GM23338 (cell line): ENCODE results near the gene SYT7. TPM values are rescaled to one million over a fixed set of nuclear protein-coding genes. Genes with fewer than 3 reads are reported as not detected.

Experiments used
- ATAC-seq: fragments of 200-7000 bp; cut with Tn5 transposase; 3 replicates; pipeline ENCODE4 v1.9.1; 2020
- DNase-seq: peaks from one replicate; pipeline ENCODE4 v3.0.0-alpha.2; 2015; ENCODE audit warnings: low spot score
- H2AFZ ChIP-seq: fragments of 200-600 bp; sonication (generic); 2 replicates; pipeline ENCODE4 v1.8.0; 2016; ENCODE audit warnings: antibody characterized with exemption, mild to moderate bottlenecking, moderate library complexity
- H3F3A ChIP-seq: fragments of 200-600 bp; sonication (generic); replicated peaks from 2 replicates; pipeline ENCODE4 v1.8.0; 2017; ENCODE audit warnings: antibody characterized with exemption, mixed run types, low read depth
- H3K27ac ChIP-seq: fragments of 200-600 bp; sonication (generic); 2 replicates; pipeline ENCODE4 v1.6.1; 2016; ENCODE audit warnings: low read depth
- H3K27me3 ChIP-seq: fragments of 200-600 bp; sonication (generic); 2 replicates; pipeline ENCODE4 v1.8.0; 2016; ENCODE audit warnings: mild to moderate bottlenecking, mixed run types, moderate library complexity; ENCODE audit not compliant: insufficient read depth
- H3K36me3 ChIP-seq: fragments of 200-600 bp; sonication (generic); 2 replicates; pipeline ENCODE4 v1.8.0; 2016; ENCODE audit warnings: mild to moderate bottlenecking; ENCODE audit not compliant: insufficient read depth
- H3K4me1 ChIP-seq: fragments of 200-600 bp; sonication (generic); 2 replicates; pipeline ENCODE4 v1.8.0; 2016; ENCODE audit warnings: mild to moderate bottlenecking, moderate library complexity; ENCODE audit not compliant: insufficient read depth
- H3K4me2 ChIP-seq: fragments of 200-600 bp; sonication (generic); 2 replicates; pipeline ENCODE4 v1.7.1; 2017; ENCODE audit warnings: mixed run types
- H3K4me3 ChIP-seq: fragments of 200-600 bp; sonication (generic); 2 replicates; pipeline ENCODE4 v1.6.1; 2016; ENCODE audit warnings: mixed run types
- H3K79me2 ChIP-seq: fragments of 200-600 bp; sonication (generic); replicated peaks from 2 replicates; pipeline ENCODE4 v1.8.0; 2017; ENCODE audit warnings: mild to moderate bottlenecking; ENCODE audit not compliant: insufficient read depth
- H3K9me2 ChIP-seq: fragments of 200-600 bp; sonication (generic); 2 replicates; pipeline ENCODE4 v1.8.0; 2017; ENCODE audit not compliant: insufficient read depth
- H4K20me1 ChIP-seq: fragments of 200-600 bp; sonication (generic); replicated peaks from 2 replicates; pipeline ENCODE4 v1.8.0; 2017; ENCODE audit warnings: mild to moderate bottlenecking; ENCODE audit not compliant: insufficient read depth
- H3K27ac Mint-ChIP-seq: 2 replicates; pipeline ENCODE4 v1.8.0; 2020; ENCODE audit warnings: inconsistent platforms, mild to moderate bottlenecking, moderate library complexity, mixed read lengths
- H3K27me3 Mint-ChIP-seq: 3 replicates; pipeline ENCODE4 v1.8.0; 2022; ENCODE audit warnings: low read depth, mild to moderate bottlenecking, moderate library complexity, mixed read lengths, inconsistent platforms; ENCODE audit not compliant: insufficient read depth, poor library complexity
- H3K36me3 Mint-ChIP-seq: 3 replicates; pipeline ENCODE4 v1.8.0; 2021; ENCODE audit warnings: low read depth, mild to moderate bottlenecking, inconsistent platforms, moderate library complexity, mixed read lengths
- H3K4me1 Mint-ChIP-seq: 3 replicates; pipeline ENCODE4 v1.8.0; 2020; ENCODE audit warnings: mild to moderate bottlenecking, inconsistent platforms, mixed read lengths
- H3K4me3 Mint-ChIP-seq: 3 replicates; pipeline ENCODE4 v1.8.0; 2021; ENCODE audit warnings: moderate library complexity, mild to moderate bottlenecking, inconsistent platforms, mixed read lengths
- H3K9me3 Mint-ChIP-seq: 3 replicates; pipeline ENCODE4 v1.8.0; 2020; ENCODE audit warnings: moderate library complexity, mild to moderate bottlenecking, inconsistent platforms, mixed read lengths
- CREB1 ChIP-seq: fragments of 250-450 bp; sonication (Bioruptor Pico); IDR thresholded peaks from 2 replicates; pipeline ENCODE4 v1.5.0; 2020; ENCODE audit warnings: low read depth, mild to moderate bottlenecking, moderate library complexity
- CTCF ChIP-seq, 2 experiments: fragments of 200-600 bp in 1 of 2; sonication (generic) in 1 of 2; conservative IDR thresholded peaks; 2 replicates each; pipeline versions ENCODE4 v1.5.1 to v1.6.1; 2016 to 2017; ENCODE audit warnings: antibody characterized with exemption in 2 of 2, low read depth in 2 of 2, mild to moderate bottlenecking in 2 of 2, moderate library complexity in 1 of 2
- EZH2 ChIP-seq: fragments of 200-600 bp; sonication (generic); IDR thresholded peaks from one replicate; pipeline ENCODE4 v1.8.0; 2017; ENCODE audit warnings: antibody characterized with exemption, mild to moderate bottlenecking, low read depth; ENCODE audit not compliant: unreplicated experiment
- EZH2phosphoT487 ChIP-seq: fragments of 200-600 bp; sonication (generic); IDR thresholded peaks from one replicate; pipeline ENCODE4 v1.8.1; 2018; ENCODE audit warnings: antibody characterized with exemption; ENCODE audit not compliant: unreplicated experiment
- JUNB ChIP-seq: IDR thresholded peaks from one replicate; pipeline ENCODE4 v1.6.1; 2016; ENCODE audit warnings: antibody characterized with exemption; ENCODE audit not compliant: unreplicated experiment
- NANOG ChIP-seq: IDR thresholded peaks from 2 replicates; pipeline ENCODE4 v1.6.1; 2016; ENCODE audit warnings: antibody characterized with exemption, borderline replicate concordance
- POLR2AphosphoS5 ChIP-seq: IDR thresholded peaks from 2 replicates; pipeline ENCODE4 v1.6.1; 2016; ENCODE audit warnings: antibody characterized with exemption, low read depth
- STAT1 ChIP-seq: IDR thresholded peaks from one replicate; pipeline ENCODE4 v1.6.1; 2016; ENCODE audit warnings: antibody characterized with exemption; ENCODE audit not compliant: unreplicated experiment
- ZNF331 ChIP-seq: fragments of 250-450 bp; sonication (Bioruptor Pico); IDR thresholded peaks from 2 replicates; pipeline ENCODE4 v1.5.0; 2020; ENCODE audit warnings: low read depth, mild to moderate bottlenecking, moderate library complexity
- ZNF462 ChIP-seq: fragments of 250-450 bp; sonication (Bioruptor Pico); IDR thresholded peaks from 2 replicates; pipeline ENCODE4 v1.5.0; 2020; ENCODE audit warnings: mild to moderate bottlenecking, moderate library complexity
- polyA plus RNA-seq: library from polyadenylated mRNA; unstranded; fragments of >200 nt; fragmentation: Nextera tagmentation; extraction: Ambion mirVana; gene quantifications from 2 replicates; pipeline ENCODE4 v1.2.1, GENCODE V29; 2016
- total RNA-seq: library from RNA; depleted of rRNA; stranded (reverse); fragments of >200 nt; shearing (Covaris generic); gene quantifications from 2 replicates; pipeline ENCODE4 v1.2.3, GENCODE V29; 2014
- TF ChIP-seq, protein P1 (sequence below): IDR thresholded peaks from 2 replicates; pipeline ENCODE4 v1.6.1; 2016; ENCODE audit warnings: antibody characterized with exemption

Gene SYT7
- total and polyA plus RNA-seq, 2 experiments from 2014 or later, result 1.6 to 10.3 TPM

DNA sequence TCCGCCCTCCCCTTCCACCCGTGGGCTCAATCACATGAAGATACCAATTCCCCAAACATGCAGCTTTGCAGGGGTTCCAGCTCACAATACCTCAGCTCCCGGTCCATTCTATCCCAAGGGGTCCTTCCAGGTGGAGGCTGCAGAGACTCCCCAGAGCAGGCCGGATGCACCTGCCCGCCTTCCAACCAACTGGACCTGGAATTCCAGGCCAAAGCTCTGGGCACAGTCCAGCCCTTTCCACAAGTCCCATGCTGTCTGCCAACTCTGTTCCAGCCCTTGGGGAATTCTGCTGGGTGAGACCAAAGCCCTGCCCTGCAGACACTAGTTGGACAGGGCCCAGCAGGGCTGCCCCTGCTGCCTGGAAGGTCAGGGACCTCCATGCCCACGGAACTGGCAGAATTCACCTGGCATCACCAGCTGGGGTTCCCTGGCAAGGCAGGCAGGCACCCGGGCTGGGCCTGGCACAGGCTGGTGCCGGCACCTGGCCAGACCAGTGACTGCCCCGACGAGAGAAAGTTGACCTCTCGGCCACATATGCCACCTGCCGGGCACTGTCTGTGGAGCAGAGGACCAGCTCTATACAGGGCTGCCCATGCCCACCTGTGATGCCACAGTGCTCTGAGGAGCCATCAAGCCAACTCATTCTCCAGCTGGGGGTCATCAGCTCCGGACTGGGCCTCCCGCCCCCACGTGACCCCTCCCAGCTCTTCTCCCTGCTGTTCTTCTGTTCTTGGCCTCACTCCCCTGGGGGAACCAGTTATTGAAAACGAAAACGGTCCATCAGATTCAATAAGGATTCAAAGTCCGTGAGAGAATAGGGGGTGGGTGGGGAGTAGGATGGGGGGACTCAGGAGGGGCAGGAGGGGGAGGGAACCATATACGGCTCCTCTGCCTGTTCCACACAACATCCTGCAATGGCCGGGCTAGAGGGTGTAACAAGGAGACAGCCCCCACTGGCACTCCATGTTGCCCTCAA, 4.7 kb downstream of the SYT7 start:
- H3K27ac ChIP-seq, result no peak overlapping the region
- H3F3A ChIP-seq, result no peaks in the 10 kb centered on the region
- H2AFZ ChIP-seq, result no peak overlapping the region
- Mint-ChIP-seq H3K27me3 (peaks cover 30% of the 10 kb centered on the region), H3K4me1 (peaks cover 48% of the 10 kb centered on the region), H3K36me3 (no peaks in the 10 kb centered on the region), H3K4me3 (no peak overlapping the region), H3K27ac (no peak overlapping the region), H3K9me3 (no peaks in the 10 kb centered on the region)
- H4K20me1 ChIP-seq, result no peaks in the 10 kb centered on the region
- no peak overlapping the region for H3K4me2 ChIP-seq
- no peak for TF ChIP-seq NANOG
- TF ChIP-seq EZH2, result no peak
- no peak for TF ChIP-seq ZNF331
- TF ChIP-seq JUNB, result no peak
- TF ChIP-seq CTCF (conservative IDR thresholded peaks at IDR 0.05; ENCODE audit: low read depth in 2 of 2), result no peak
- no peak for TF ChIP-seq EZH2phosphoT487
- TF ChIP-seq STAT1, result no peak
- no peak for TF ChIP-seq CREB1 (CRISPR knock-in tag)
- TF ChIP-seq, protein P1, sequence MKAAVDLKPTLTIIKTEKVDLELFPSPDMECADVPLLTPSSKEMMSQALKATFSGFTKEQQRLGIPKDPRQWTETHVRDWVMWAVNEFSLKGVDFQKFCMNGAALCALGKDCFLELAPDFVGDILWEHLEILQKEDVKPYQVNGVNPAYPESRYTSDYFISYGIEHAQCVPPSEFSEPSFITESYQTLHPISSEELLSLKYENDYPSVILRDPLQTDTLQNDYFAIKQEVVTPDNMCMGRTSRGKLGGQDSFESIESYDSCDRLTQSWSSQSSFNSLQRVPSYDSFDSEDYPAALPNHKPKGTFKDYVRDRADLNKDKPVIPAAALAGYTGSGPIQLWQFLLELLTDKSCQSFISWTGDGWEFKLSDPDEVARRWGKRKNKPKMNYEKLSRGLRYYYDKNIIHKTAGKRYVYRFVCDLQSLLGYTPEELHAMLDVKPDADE, result no peak
- no peak for TF ChIP-seq POLR2AphosphoS5
- no peak for TF ChIP-seq ZNF462
- no peak overlapping the region for H3K4me3 ChIP-seq
- DNase-seq, result no peak
- no peaks in the 10 kb centered on the region; the same call in 1 of the 2 replicates for H3K4me1 ChIP-seq
- no peaks in the 10 kb centered on the region for H3K9me2 ChIP-seq
- ATAC-seq, result no peak
- no peaks in the 10 kb centered on the region for H3K36me3 ChIP-seq
- no peaks in the 10 kb centered on the region for H3K79me2 ChIP-seq
- H3K27me3 ChIP-seq, result peaks cover 20% of the 10 kb centered on the region
